Mucosa of descending colon (tissue), 3 donors: Measurements from ENCODE around the gene DNAH17. TPM values are rescaled to one million over a fixed set of nuclear protein-coding genes. Genes with fewer than 3 reads are reported as not detected.

Source experiments
- ATAC-seq: fragments of 200-7000 bp; cut with Tn5 transposase; one replicate; pipeline ENCODE4 v1.9.1; 2020; ENCODE audit warnings: mild to moderate bottlenecking, moderate library complexity
- DNase-seq, 3 donors: peaks; one replicate each; pipeline ENCODE4 v3.0.0-alpha.2; 2020
- H3K36me3 ChIP-seq: fragments of 200-600 bp; one replicate; pipeline ENCODE4 v1.8.0; 2021; ENCODE audit warnings: low read depth, mild to moderate bottlenecking
- H3K4me1 ChIP-seq: fragments of 200-600 bp; one replicate; pipeline ENCODE4 v1.8.0; 2021; ENCODE audit warnings: low read depth, mild to moderate bottlenecking
- H3K4me3 ChIP-seq: fragments of 200-600 bp; one replicate; pipeline ENCODE4 v1.8.0; 2021; ENCODE audit warnings: mild to moderate bottlenecking
- H3K9me3 ChIP-seq: fragments of 200-600 bp; one replicate; pipeline ENCODE4 v1.8.0; 2021; ENCODE audit warnings: mild to moderate bottlenecking
- CTCF ChIP-seq: fragments of 200-600 bp; IDR thresholded peaks from one replicate; pipeline ENCODE4 v1.8.0; 2022; ENCODE audit warnings: antibody characterized with exemption, mild to moderate bottlenecking
- intact Hi-C, 2 donors: fragments of 100-400 bp; cut with DNase I in 1 of 2; cut with micrococcal nuclease in 1 of 2; formaldehyde crosslinking; loops; one replicate each; pipeline versions ENCODE4 v1.11.0 to v1.11.1; 2022; cut with DNase I, micrococcal nuclease
- total RNA-seq, 3 donors: library from RNA; stranded (reverse); fragmentation: NEBNext Ultra II Directional in 2 of 3; extraction: Animal tissue kit (Norgen Biotek cat#: 25700) in 2 of 3; gene quantifications; one replicate each; pipeline versions ENCODE4 v1.2.1 to v1.2.4, GENCODE V29; 2021 to 2023
- donor health status: DM: no; HTN: no; CAD: no; lungs with moderate emphysema.
- donor health status: DM: no; HTN: no; CAD: no.
- donor health status: DM: no; HTN: yes; CAD: no.

DNAH17 gene
- total RNA-seq, 3 donors from 2014 or later, result 0.06 to 0.17 TPM; not detected in 1

- intact Hi-C loops, result no loop called here
- DNase-seq, result no peak
- no peak for ATAC-seq
- TF ChIP-seq CTCF, result no peak
- H3K9me3 ChIP-seq, result no peaks in the 10 kb centered on the region
- no peaks in the 10 kb centered on the region for H3K36me3 ChIP-seq
- H3K4me3 ChIP-seq, result no peak overlapping the region
- H3K4me1 ChIP-seq, result no peaks in the 10 kb centered on the region
Observed at GRCh38 chr17:78433013-78433727, 144.0 kb downstream of the DNAH17 start.

GRCh38 chr17:78432226-78433012 is 144.8 kb downstream of the DNAH17 start:
- Histone ChIP-seq H3K9me3 (no peaks in the 10 kb centered on the region), H3K4me3 (no peak overlapping the region), H3K4me1 (no peaks in the 10 kb centered on the region), H3K36me3 (no peaks in the 10 kb centered on the region)
- intact Hi-C loops, result no loop called here
- TF ChIP-seq CTCF, result no peak
- DNase-seq, result no peak
- peak; percentile 18 for ATAC-seq

- no peak overlapping the region for H3K4me3 ChIP-seq
- no peak for ATAC-seq
- no peak for TF ChIP-seq CTCF
- intact Hi-C loops, result no loop called here
- no peak for DNase-seq
- no peaks in the 10 kb centered on the region for H3K9me3 ChIP-seq
- no peaks in the 10 kb centered on the region for H3K4me1 ChIP-seq
- no peaks in the 10 kb centered on the region for H3K36me3 ChIP-seq
Observed at GRCh38 chr17:78431692-78431958, 145.6 kb downstream of the DNAH17 start.

GRCh38 chr17:78430892-78431691 is 146.1 kb downstream of the DNAH17 start:
- Histone ChIP-seq H3K4me3 (no peak overlapping the region), H3K4me1 (no peaks in the 10 kb centered on the region)
- no peak for ATAC-seq

GRCh38 chr17:78429618-78429995 is 147.6 kb downstream of the DNAH17 start:
- Histone ChIP-seq H3K4me3 (no peak overlapping the region), H3K9me3 (no peaks in the 10 kb centered on the region), H3K36me3 (no peaks in the 10 kb centered on the region), H3K4me1 (no peaks in the 10 kb centered on the region)
- intact Hi-C loops, result loop anchor here in 1 of 2 donors (10.0 kb wide), 1 partner anchor 175 kb away; no protein-coding TSS in a partner anchor
- TF ChIP-seq CTCF, result no peak
- DNase-seq, result no peak
- no peak for ATAC-seq

More at GRCh38 chr17:78430892-78431691, 146.1 kb downstream of the DNAH17 start:
- Histone ChIP-seq H3K36me3 (no peaks in the 10 kb centered on the region), H3K9me3 (no peaks in the 10 kb centered on the region)
- no peak for TF ChIP-seq CTCF
- intact Hi-C loops, result no loop called here
- DNase-seq, result no peak
